Sigmoid colon (tissue), 4 donors: ENCODE measurements around the gene KRT17.

ENCODE experiments used
- EP300 ChIP-seq, 4 donors: sonication (generic); formaldehyde crosslinking; IDR thresholded peaks; one replicate each; pipeline ENCODE4 v1.6.1; 2017; ENCODE audit warnings: antibody characterized with exemption in 4 of 4
- POLR2A ChIP-seq, 2 donors: fragments of 450-650 bp; IDR thresholded peaks; one replicate each; pipeline ENCODE4 v1.6.1; 2016; ENCODE audit warnings: antibody characterized with exemption in 2 of 2, mild to moderate bottlenecking in 2 of 2, moderate library complexity in 2 of 2
- POLR2AphosphoS5 ChIP-seq, 4 donors: sonication (generic); formaldehyde crosslinking; IDR thresholded peaks; one replicate each; pipeline ENCODE4 v1.6.1; 2017; ENCODE audit warnings: antibody characterized with exemption in 4 of 4
- TF ChIP-seq, protein P1 (sequence below), 4 experiments: fragments of 450-650 bp in 3 of 4; fragments of 200-600 bp in 1 of 4; IDR thresholded peaks; one replicate each; pipeline ENCODE4 v1.5.1; 2016 to 2019; ENCODE audit warnings: antibody characterized with exemption in 4 of 4, mild to moderate bottlenecking in 3 of 4, moderate library complexity in 2 of 4

DNA sequence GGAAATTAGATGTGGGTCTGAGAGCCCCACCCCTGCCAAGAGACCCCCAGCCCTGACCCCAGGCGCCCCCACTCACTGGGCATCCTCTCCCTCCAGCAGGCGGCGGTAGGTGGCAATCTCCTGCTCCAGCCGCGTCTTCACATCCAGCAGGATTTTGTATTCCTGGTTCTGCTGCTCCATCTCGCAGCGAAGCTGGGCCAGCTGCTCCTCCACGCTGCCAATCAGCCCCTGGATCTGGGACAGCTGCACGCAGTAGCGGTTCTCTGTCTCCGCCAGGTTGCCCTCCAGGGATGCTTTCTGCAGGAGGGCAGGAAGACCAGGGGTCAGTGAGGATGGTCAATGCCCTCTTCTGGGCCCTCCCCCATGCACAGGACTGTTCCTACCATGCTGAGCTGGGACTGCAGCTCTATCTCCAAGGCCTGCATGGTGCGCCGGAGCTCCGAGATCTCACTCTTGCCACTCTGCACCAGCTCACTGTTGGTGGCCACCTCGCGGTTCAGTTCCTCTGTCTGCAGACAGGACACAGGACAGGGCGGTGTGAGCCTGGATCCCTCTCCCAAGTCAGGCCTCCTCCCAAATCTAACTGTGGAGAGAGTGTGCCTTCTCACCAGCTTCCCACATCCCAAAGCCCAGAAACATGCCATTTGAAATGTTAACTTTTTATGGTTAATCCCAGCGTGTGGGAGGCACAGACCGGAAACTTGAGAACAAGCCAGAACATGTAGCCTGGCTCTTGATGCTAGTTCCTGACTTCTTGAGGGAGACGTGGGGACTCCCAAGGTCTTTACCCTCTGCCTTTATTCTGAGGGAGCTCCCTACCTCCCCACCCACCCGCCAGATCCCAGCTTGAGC, 3.6 kb downstream of the KRT17 start:
- TF ChIP-seq POLR2A (IDR thresholded peaks at IDR 0.05) (no peak), POLR2AphosphoS5 (IDR thresholded peaks at IDR 0.05) (no peak), EP300 (IDR thresholded peaks at IDR 0.05) (no peak)
- TF ChIP-seq, protein P1, sequence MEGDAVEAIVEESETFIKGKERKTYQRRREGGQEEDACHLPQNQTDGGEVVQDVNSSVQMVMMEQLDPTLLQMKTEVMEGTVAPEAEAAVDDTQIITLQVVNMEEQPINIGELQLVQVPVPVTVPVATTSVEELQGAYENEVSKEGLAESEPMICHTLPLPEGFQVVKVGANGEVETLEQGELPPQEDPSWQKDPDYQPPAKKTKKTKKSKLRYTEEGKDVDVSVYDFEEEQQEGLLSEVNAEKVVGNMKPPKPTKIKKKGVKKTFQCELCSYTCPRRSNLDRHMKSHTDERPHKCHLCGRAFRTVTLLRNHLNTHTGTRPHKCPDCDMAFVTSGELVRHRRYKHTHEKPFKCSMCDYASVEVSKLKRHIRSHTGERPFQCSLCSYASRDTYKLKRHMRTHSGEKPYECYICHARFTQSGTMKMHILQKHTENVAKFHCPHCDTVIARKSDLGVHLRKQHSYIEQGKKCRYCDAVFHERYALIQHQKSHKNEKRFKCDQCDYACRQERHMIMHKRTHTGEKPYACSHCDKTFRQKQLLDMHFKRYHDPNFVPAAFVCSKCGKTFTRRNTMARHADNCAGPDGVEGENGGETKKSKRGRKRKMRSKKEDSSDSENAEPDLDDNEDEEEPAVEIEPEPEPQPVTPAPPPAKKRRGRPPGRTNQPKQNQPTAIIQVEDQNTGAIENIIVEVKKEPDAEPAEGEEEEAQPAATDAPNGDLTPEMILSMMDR (IDR thresholded peaks at IDR 0.05) = no peak
